GM18520 (cell line): Measurements from ENCODE around the gene SOX6.
A peak's percentile ranks its signal among the peaks of the same experiment; 100 is the strongest.
"Not testable (repeated sequence)": the region's sequence is repeated elsewhere in the genome, so short reads cannot be mapped to it uniquely, and the experiment has no call there.

ENCODE experiments used
- ATAC-seq: cut with Tn5 transposase; IDR thresholded peaks from one replicate; pipeline ENCODE4 v1.9.1; 2021; ENCODE audit not compliant: unreplicated experiment

The SOX6 gene

GRCh38 chr11:16356057-16356760 lies at the start of gene SOX6:
Gene SOX6, minus strand, starts transcription at chr11:16356546. Its CDS starts 15,298 bp downstream, at chr11:16341248.
- no peak for ATAC-seq

GRCh38 chr11:16404781-16405285 lies 48.5 kb upstream of the SOX6 start:
- no peak for ATAC-seq

GRCh38 chr11:16403851-16404250 lies 47.5 kb upstream of the SOX6 start:
- no peak for ATAC-seq

- ATAC-seq, result no peak
Measured at GRCh38 chr11:16403448-16403803, 47.1 kb upstream of the SOX6 start.

GRCh38 chr11:16402654-16403447 lies 46.5 kb upstream of the SOX6 start:
- ATAC-seq, result no peak

- no peak for ATAC-seq
Measured at GRCh38 chr11:16397390-16397789, 41.0 kb upstream of the SOX6 start.

GRCh38 chr11:16395601-16396000 lies 39.3 kb upstream of the SOX6 start:
- ATAC-seq, result no peak

- no peak for ATAC-seq
Measured at GRCh38 chr11:16394947-16395346, 38.6 kb upstream of the SOX6 start.

GRCh38 chr11:16393340-16393739 lies 37.0 kb upstream of the SOX6 start:
- ATAC-seq, result no peak

GRCh38 chr11:16392616-16393015 lies 36.3 kb upstream of the SOX6 start:
- no peak for ATAC-seq

GRCh38 chr11:16390826-16391225 lies 34.5 kb upstream of the SOX6 start:
- not testable (repeated sequence) for ATAC-seq

GRCh38 chr11:16385099-16385498 lies 28.8 kb upstream of the SOX6 start:
- no peak for ATAC-seq

- no peak for ATAC-seq
Measured at GRCh38 chr11:16382638-16383380, 26.5 kb upstream of the SOX6 start.

GRCh38 chr11:16382186-16382585 lies 25.8 kb upstream of the SOX6 start:
- ATAC-seq, result no peak

GRCh38 chr11:16380941-16381568 lies 24.7 kb upstream of the SOX6 start:
- ATAC-seq, result no peak

GRCh38 chr11:16378906-16379305 lies 22.6 kb upstream of the SOX6 start:
- no peak for ATAC-seq

GRCh38 chr11:16377746-16378145 lies 21.4 kb upstream of the SOX6 start:
- no peak for ATAC-seq

GRCh38 chr11:16375664-16376063 lies 19.3 kb upstream of the SOX6 start:
- ATAC-seq, result not testable (repeated sequence)

GRCh38 chr11:16373768-16374167 lies 17.4 kb upstream of the SOX6 start:
- no peak for ATAC-seq

GRCh38 chr11:16372355-16372754 lies 16.0 kb upstream of the SOX6 start:
- no peak for ATAC-seq

- ATAC-seq, result peak; percentile 51
Measured at GRCh38 chr11:16367252-16367651, 10.9 kb upstream of the SOX6 start.
